HG03097 (cell line): ENCODE results near the gene DTWD2.
"Not testable (repeated sequence)": the region's sequence is repeated elsewhere in the genome, so short reads cannot be mapped to it uniquely, and the experiment has no call there.

ENCODE experiments used
- ATAC-seq: cut with Tn5 transposase; IDR thresholded peaks from one replicate; pipeline ENCODE4 v1.9.1; 2021; ENCODE audit not compliant: unreplicated experiment, low FRiP score

The DTWD2 gene

GRCh38 chr5:118952992-118953651 is 35.2 kb downstream of the DTWD2 start:
- no peak for ATAC-seq

- ATAC-seq = not testable (repeated sequence)
Observed at GRCh38 chr5:118952306-118952705, 36.0 kb downstream of the DTWD2 start.

GRCh38 chr5:118950354-118950753 is 38.0 kb downstream of the DTWD2 start:
- not testable (repeated sequence) for ATAC-seq

GRCh38 chr5:118946138-118946800 is 42.1 kb downstream of the DTWD2 start:
- ATAC-seq = no peak

- ATAC-seq = no peak
Observed at GRCh38 chr5:118937393-118938061, 50.8 kb downstream of the DTWD2 start.

- no peak for ATAC-seq
Observed at GRCh38 chr5:118933703-118934102, 54.6 kb downstream of the DTWD2 start.

- no peak for ATAC-seq
Observed at GRCh38 chr5:118931564-118931963, 56.8 kb downstream of the DTWD2 start.

- ATAC-seq = no peak
Observed at GRCh38 chr5:118924006-118924389, 64.3 kb downstream of the DTWD2 start.

- ATAC-seq = no peak
Observed at GRCh38 chr5:118923295-118924005, 64.9 kb downstream of the DTWD2 start.

GRCh38 chr5:118921866-118922265 is 66.5 kb downstream of the DTWD2 start:
- ATAC-seq = no peak

- no peak for ATAC-seq
Observed at GRCh38 chr5:118919016-118919415, 69.3 kb downstream of the DTWD2 start.

GRCh38 chr5:118918232-118918631 is 70.1 kb downstream of the DTWD2 start:
- ATAC-seq = no peak

- ATAC-seq = not testable (repeated sequence)
Observed at GRCh38 chr5:118907536-118907935, 80.8 kb downstream of the DTWD2 start.

- no peak for ATAC-seq
Observed at GRCh38 chr5:118906947-118907346, 81.4 kb downstream of the DTWD2 start.

GRCh38 chr5:118905196-118905595 is 83.2 kb downstream of the DTWD2 start:
- no peak for ATAC-seq

- no peak for ATAC-seq
Observed at GRCh38 chr5:118902656-118903438, 85.5 kb downstream of the DTWD2 start.

GRCh38 chr5:118894709-118895108 is 93.6 kb downstream of the DTWD2 start:
- ATAC-seq = no peak

- ATAC-seq = no peak
Observed at GRCh38 chr5:118891252-118891651, 97.1 kb downstream of the DTWD2 start.

- no peak for ATAC-seq
Observed at GRCh38 chr5:118889165-118889564, 99.2 kb downstream of the DTWD2 start.

GRCh38 chr5:118888556-118888955 is 99.8 kb downstream of the DTWD2 start:
- ATAC-seq = no peak
